ENCODE data around the gene NOP14.

DNA sequence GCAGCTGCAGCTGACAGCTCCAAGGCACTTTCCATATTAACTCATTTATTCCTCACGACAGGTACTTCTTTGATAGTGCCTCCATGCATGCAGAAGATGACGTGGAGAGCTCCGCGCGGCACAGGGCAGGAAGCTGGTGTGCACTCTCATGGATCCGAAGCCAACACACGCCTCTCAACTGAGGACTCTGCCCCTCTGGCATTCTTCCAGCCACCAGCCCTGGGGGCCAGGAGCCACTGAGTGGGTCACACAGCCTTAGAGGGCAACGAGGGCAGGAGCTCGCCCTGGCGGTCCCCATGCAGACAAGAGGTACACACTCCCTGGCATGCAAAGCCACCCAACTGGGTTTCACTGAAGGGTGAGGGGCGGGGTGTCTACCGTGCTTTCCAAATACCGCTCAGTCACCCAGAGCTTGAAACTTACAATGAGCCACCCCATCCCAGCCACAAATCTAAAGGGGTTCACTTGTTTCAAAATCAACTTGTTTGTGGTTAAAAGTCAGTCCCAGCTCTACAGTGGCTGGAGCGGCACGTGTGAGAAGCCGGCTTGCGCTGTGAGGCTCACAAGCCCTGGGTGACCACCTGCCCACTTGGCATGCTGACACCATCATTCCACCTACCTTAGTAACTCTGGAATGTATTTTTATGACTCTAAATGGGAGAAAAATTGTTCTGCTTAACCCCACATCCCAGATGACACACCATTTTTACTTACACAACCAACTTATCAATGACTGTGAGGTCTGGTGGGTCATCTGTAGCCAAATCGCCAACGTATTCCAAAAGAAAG, 16.2 kb downstream of the NOP14 start:
- TF ChIP-seq CBX8 (IDR thresholded peaks at IDR 0.05; ENCODE audit: borderline replicate concordance, low read depth, low read length) = no peak
- TF ChIP-seq EZH2 (IDR thresholded peaks at IDR 0.05; ENCODE audit: low read depth, low read length, severe bottlenecking) = no peak
- TF ChIP-seq CTCF (IDR thresholded peaks at IDR 0.05; ENCODE audit: control extremely low read depth in 1 of 3, insufficient read depth in 1 of 3, low read depth in 1 of 3, low read length in 3 of 3) = no peak
- TF ChIP-seq POLR2A (IDR thresholded peaks at IDR 0.05; ENCODE audit: control extremely low read depth in 1 of 2, low read depth in 2 of 2, low read length in 2 of 2) = no peak
- no peak for TF ChIP-seq CEBPB (IDR thresholded peaks at IDR 0.05; ENCODE audit: low read depth, low read length)
- TF ChIP-seq SP1 (IDR thresholded peaks at IDR 0.05; ENCODE audit: low read depth, low read length) = no peak
- no peak for TF ChIP-seq JUN (IDR thresholded peaks at IDR 0.05; ENCODE audit: low read depth, low read length)
- TF ChIP-seq RNF2 (IDR thresholded peaks at IDR 0.05; ENCODE audit: borderline replicate concordance, low read depth, low read length, missing control alignments, poor library complexity, severe bottlenecking) = no peak
- no peak for TF ChIP-seq ZNF274 (IDR thresholded peaks at IDR 0.05; ENCODE audit: borderline replicate concordance, extremely low read depth, low read length)
- no peak for TF ChIP-seq MAX (IDR thresholded peaks at IDR 0.05)
- TF ChIP-seq YY1 (IDR thresholded peaks at IDR 0.05; ENCODE audit: low read depth, low read length) = no peak
- TF ChIP-seq RBBP5 (IDR thresholded peaks at IDR 0.05; ENCODE audit: borderline replicate concordance, low read depth, low read length) = no peak
